Activated T-cell treated with anti-CD3 and anti-CD28 coated beads, Interleukin-2, amount 50 U/mL, for 4 hours (primary cell): ENCODE results near the gene SYNGR3. TPM values are rescaled to one million over a fixed set of nuclear protein-coding genes. Genes with fewer than 3 reads are reported as not detected.
A peak's percentile ranks its signal among the peaks of the same experiment; 100 is the strongest.
"Not testable (repeated sequence)": the region's sequence is repeated elsewhere in the genome, so short reads cannot be mapped to it uniquely, and the experiment has no call there.

Source experiments
- ATAC-seq, 2 donors: fragments of 200-7000 bp; cut with Tn5 transposase; one replicate each; pipeline ENCODE4 v1.10.0; 2021
- DNase-seq: peaks from one replicate; pipeline ENCODE4 v3.0.0-alpha.2; 2020
- H3K27me3 Mint-ChIP-seq: one replicate; pipeline ENCODE4 v1.8.0; 2021; ENCODE audit warnings: low read depth, mixed read lengths
- H3K36me3 Mint-ChIP-seq: one replicate; pipeline ENCODE4 v1.8.0; 2022; ENCODE audit warnings: mixed read lengths; ENCODE audit not compliant: insufficient read depth
- H3K4me1 Mint-ChIP-seq: one replicate; pipeline ENCODE4 v1.8.0; 2021; ENCODE audit warnings: low read depth, mixed read lengths
- H3K4me3 Mint-ChIP-seq: one replicate; pipeline ENCODE4 v1.8.0; 2021; ENCODE audit warnings: mild to moderate bottlenecking, moderate library complexity, mixed read lengths
- H3K9me3 Mint-ChIP-seq: one replicate; pipeline ENCODE4 v1.8.0; 2021; ENCODE audit warnings: mixed read lengths
- total RNA-seq, 3 donors: library from RNA; stranded (reverse); gene quantifications; one replicate each; pipeline ENCODE4 v1.2.1, GENCODE V29; 2021

SYNGR3 gene
- total RNA-seq, 3 donors from 2014 or later: 2.7 to 4.3 (median 3.5) TPM

GRCh38 chr16:2003231-2003826 is 13.6 kb downstream of the SYNGR3 start:
- H3K4me3 Mint-ChIP-seq: no peak overlapping the region
- H3K36me3 Mint-ChIP-seq: peaks cover 13% of the 10 kb centered on the region
- no peaks in the 10 kb centered on the region for H3K27me3 Mint-ChIP-seq
- H3K4me1 Mint-ChIP-seq: peaks cover 25% of the 10 kb centered on the region
- DNase-seq (no peak), ATAC-seq (no peak)
- H3K9me3 Mint-ChIP-seq: no peaks in the 10 kb centered on the region

- DNase-seq: peak; percentile 83
- Mint-ChIP-seq H3K9me3 (no peaks in the 10 kb centered on the region), H3K27me3 (no peaks in the 10 kb centered on the region), H3K4me1 (peaks cover 31% of the 10 kb centered on the region), H3K36me3 (peaks cover 17% of the 10 kb centered on the region), H3K4me3 (no peak overlapping the region)
- peak; percentile 92 for ATAC-seq
Observed at GRCh38 chr16:2003827-2004641, 14.3 kb downstream of the SYNGR3 start.

GRCh38 chr16:2004795-2005517 is 15.2 kb downstream of the SYNGR3 start:
- no peaks in the 10 kb centered on the region for H3K9me3 Mint-ChIP-seq
- H3K27me3 Mint-ChIP-seq: no peaks in the 10 kb centered on the region
- H3K36me3 Mint-ChIP-seq: peaks cover 17% of the 10 kb centered on the region
- DNase-seq (no peak), ATAC-seq (no peak)
- H3K4me3 Mint-ChIP-seq: no peak overlapping the region
- H3K4me1 Mint-ChIP-seq: peaks cover 31% of the 10 kb centered on the region

- no peaks in the 10 kb centered on the region for H3K27me3 Mint-ChIP-seq
- H3K4me3 Mint-ChIP-seq: no peak overlapping the region
- peaks cover 18% of the 10 kb centered on the region for H3K36me3 Mint-ChIP-seq
- DNase-seq (no peak), ATAC-seq (no peak)
- no peaks in the 10 kb centered on the region for H3K9me3 Mint-ChIP-seq
- peaks cover 36% of the 10 kb centered on the region for H3K4me1 Mint-ChIP-seq
Observed at GRCh38 chr16:2005646-2006045, 15.9 kb downstream of the SYNGR3 start.

GRCh38 chr16:2006317-2006716 is 16.5 kb downstream of the SYNGR3 start:
- no peak for ATAC-seq
- Mint-ChIP-seq H3K9me3 (no peaks in the 10 kb centered on the region), H3K27me3 (no peaks in the 10 kb centered on the region), H3K4me1 (peaks cover 36% of the 10 kb centered on the region), H3K4me3 (peak overlapping the region; percentile 25), H3K36me3 (peaks cover 16% of the 10 kb centered on the region)
- DNase-seq: no peak

- Mint-ChIP-seq H3K27me3 (no peaks in the 10 kb centered on the region), H3K4me3 (peak overlapping the region; percentile 92), H3K36me3 (peaks cover 14% of the 10 kb centered on the region), H3K4me1 (peaks cover 36% of the 10 kb centered on the region), H3K9me3 (no peaks in the 10 kb centered on the region)
- DNase-seq (no peak), ATAC-seq (no peak)
Observed at GRCh38 chr16:2007081-2007836, 17.5 kb downstream of the SYNGR3 start.

GRCh38 chr16:2008009-2008526 is 18.3 kb downstream of the SYNGR3 start:
- H3K9me3 Mint-ChIP-seq: no peaks in the 10 kb centered on the region
- H3K4me3 Mint-ChIP-seq: peak overlapping the region; percentile 92

GRCh38 chr16:2008631-2009163 is 18.9 kb downstream of the SYNGR3 start:
- no peaks in the 10 kb centered on the region for H3K27me3 Mint-ChIP-seq
- ATAC-seq (peak; percentile 6 to 8), DNase-seq (no peak)
- H3K4me1 Mint-ChIP-seq: peaks cover 36% of the 10 kb centered on the region
- H3K4me3 Mint-ChIP-seq: peak overlapping the region; percentile 92
- H3K9me3 Mint-ChIP-seq: no peaks in the 10 kb centered on the region
- H3K36me3 Mint-ChIP-seq: peaks cover 11% of the 10 kb centered on the region

More at GRCh38 chr16:2008009-2008526, 18.3 kb downstream of the SYNGR3 start:
- Mint-ChIP-seq H3K4me1 (peaks cover 36% of the 10 kb centered on the region), H3K36me3 (peaks cover 11% of the 10 kb centered on the region), H3K27me3 (no peaks in the 10 kb centered on the region)
- DNase-seq: no peak
- no peak for ATAC-seq

GRCh38 chr16:2009164-2009711 is 19.5 kb downstream of the SYNGR3 start:
- H3K9me3 Mint-ChIP-seq: no peaks in the 10 kb centered on the region
- H3K36me3 Mint-ChIP-seq: peaks cover 11% of the 10 kb centered on the region
- peaks cover 36% of the 10 kb centered on the region for H3K4me1 Mint-ChIP-seq
- no peaks in the 10 kb centered on the region for H3K27me3 Mint-ChIP-seq
- no peak for DNase-seq
- H3K4me3 Mint-ChIP-seq: peak overlapping the region; percentile 92
- peak; percentile 36 to 45 for ATAC-seq

- peak; percentile 95 to 96 for ATAC-seq
- Mint-ChIP-seq H3K4me1 (peaks cover 35% of the 10 kb centered on the region), H3K36me3 (peaks cover 11% of the 10 kb centered on the region), H3K9me3 (no peaks in the 10 kb centered on the region), H3K4me3 (peak within 1 kb of the TSS; percentile 94), H3K27me3 (no peaks in the 10 kb centered on the region)
- DNase-seq: peak; percentile 76
Observed at GRCh38 chr16:2009791-2010510, 20.2 kb downstream of the SYNGR3 start, which contains the start of gene ZNF598. Gene ZNF598 (minus strand): TSS chr16:2009821.

- not testable (repeated sequence) for H3K9me3 Mint-ChIP-seq, H3K4me3 Mint-ChIP-seq, DNase-seq, H3K36me3 Mint-ChIP-seq, H3K27me3 Mint-ChIP-seq, ATAC-seq
- H3K4me1 Mint-ChIP-seq: peaks cover 28% of the 10 kb centered on the region
Observed at GRCh38 chr16:2011726-2012125, 22.0 kb downstream of the SYNGR3 start.

GRCh38 chr16:2013527-2013926 is 23.8 kb downstream of the SYNGR3 start:
- H3K27me3 Mint-ChIP-seq: peaks cover 3% of the 10 kb centered on the region

More at GRCh38 chr16:2013527-2013926, 23.8 kb downstream of the SYNGR3 start:
- peaks cover 10% of the 10 kb centered on the region for H3K4me1 Mint-ChIP-seq
- no peaks in the 10 kb centered on the region for H3K9me3 Mint-ChIP-seq
- DNase-seq (no peak), ATAC-seq (no peak)
- H3K4me3 Mint-ChIP-seq: no peak overlapping the region
- H3K36me3 Mint-ChIP-seq: peaks cover 4% of the 10 kb centered on the region
